Upper lobe of left lung (tissue), 4 donors: ENCODE results near the gene PACSIN3.

Experiments
- EP300 ChIP-seq, 4 donors: sonication (generic); formaldehyde crosslinking; IDR thresholded peaks; one replicate each; pipeline ENCODE4 v1.5.1; 2017; ENCODE audit warnings: antibody characterized with exemption in 4 of 4, control low read depth in 2 of 4
- TF ChIP-seq, protein P1 (sequence below), 6 experiments: fragments of 450-650 bp in 4 of 6; fragments of 200-600 bp in 2 of 6; sonication (generic) in 2 of 6; IDR thresholded peaks; one replicate each; pipeline ENCODE4 v1.5.1; 2016 to 2019; ENCODE audit warnings: antibody characterized with exemption in 6 of 6

GRCh38 chr11:47143322-47143721, 42.9 kb downstream of the PACSIN3 start:
- TF ChIP-seq, protein P1, sequence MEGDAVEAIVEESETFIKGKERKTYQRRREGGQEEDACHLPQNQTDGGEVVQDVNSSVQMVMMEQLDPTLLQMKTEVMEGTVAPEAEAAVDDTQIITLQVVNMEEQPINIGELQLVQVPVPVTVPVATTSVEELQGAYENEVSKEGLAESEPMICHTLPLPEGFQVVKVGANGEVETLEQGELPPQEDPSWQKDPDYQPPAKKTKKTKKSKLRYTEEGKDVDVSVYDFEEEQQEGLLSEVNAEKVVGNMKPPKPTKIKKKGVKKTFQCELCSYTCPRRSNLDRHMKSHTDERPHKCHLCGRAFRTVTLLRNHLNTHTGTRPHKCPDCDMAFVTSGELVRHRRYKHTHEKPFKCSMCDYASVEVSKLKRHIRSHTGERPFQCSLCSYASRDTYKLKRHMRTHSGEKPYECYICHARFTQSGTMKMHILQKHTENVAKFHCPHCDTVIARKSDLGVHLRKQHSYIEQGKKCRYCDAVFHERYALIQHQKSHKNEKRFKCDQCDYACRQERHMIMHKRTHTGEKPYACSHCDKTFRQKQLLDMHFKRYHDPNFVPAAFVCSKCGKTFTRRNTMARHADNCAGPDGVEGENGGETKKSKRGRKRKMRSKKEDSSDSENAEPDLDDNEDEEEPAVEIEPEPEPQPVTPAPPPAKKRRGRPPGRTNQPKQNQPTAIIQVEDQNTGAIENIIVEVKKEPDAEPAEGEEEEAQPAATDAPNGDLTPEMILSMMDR (IDR thresholded peaks at IDR 0.05): no peak
- no peak for TF ChIP-seq EP300 (IDR thresholded peaks at IDR 0.05)
